ENCODE measurements around the gene BCLAF1. TPM values are rescaled to one million over a fixed set of nuclear protein-coding genes. Genes with fewer than 3 reads are reported as not detected.

BCLAF1 gene
- total and polyA plus RNA-seq, 9 of the 15 experiments (the other 6 are each of a cell fraction or from before 2014, with no cell fraction given), result 65.4 to 286 (median 165) TPM

DNA sequence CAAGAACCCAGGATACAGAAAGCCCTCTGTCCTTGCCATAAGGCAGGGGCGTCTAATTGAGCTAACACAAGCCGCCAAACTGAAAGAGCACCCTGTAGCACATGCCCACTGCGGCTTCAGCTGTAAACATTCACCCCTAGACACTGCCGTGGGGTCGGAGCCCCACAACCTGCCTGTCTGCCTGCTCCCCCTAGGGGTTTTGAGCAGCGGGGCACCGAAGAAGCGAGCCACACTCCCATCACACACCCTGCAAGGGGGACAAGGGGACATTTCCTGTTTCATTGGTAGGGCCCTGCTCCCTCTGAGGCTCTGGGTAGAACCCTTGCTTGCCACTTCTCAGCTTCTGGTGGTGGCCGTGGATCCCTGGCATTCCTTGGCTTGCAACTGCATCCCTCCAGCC is 45.2 kb upstream of the BCLAF1 start (continued):
- TF ChIP-seq, protein P1, sequence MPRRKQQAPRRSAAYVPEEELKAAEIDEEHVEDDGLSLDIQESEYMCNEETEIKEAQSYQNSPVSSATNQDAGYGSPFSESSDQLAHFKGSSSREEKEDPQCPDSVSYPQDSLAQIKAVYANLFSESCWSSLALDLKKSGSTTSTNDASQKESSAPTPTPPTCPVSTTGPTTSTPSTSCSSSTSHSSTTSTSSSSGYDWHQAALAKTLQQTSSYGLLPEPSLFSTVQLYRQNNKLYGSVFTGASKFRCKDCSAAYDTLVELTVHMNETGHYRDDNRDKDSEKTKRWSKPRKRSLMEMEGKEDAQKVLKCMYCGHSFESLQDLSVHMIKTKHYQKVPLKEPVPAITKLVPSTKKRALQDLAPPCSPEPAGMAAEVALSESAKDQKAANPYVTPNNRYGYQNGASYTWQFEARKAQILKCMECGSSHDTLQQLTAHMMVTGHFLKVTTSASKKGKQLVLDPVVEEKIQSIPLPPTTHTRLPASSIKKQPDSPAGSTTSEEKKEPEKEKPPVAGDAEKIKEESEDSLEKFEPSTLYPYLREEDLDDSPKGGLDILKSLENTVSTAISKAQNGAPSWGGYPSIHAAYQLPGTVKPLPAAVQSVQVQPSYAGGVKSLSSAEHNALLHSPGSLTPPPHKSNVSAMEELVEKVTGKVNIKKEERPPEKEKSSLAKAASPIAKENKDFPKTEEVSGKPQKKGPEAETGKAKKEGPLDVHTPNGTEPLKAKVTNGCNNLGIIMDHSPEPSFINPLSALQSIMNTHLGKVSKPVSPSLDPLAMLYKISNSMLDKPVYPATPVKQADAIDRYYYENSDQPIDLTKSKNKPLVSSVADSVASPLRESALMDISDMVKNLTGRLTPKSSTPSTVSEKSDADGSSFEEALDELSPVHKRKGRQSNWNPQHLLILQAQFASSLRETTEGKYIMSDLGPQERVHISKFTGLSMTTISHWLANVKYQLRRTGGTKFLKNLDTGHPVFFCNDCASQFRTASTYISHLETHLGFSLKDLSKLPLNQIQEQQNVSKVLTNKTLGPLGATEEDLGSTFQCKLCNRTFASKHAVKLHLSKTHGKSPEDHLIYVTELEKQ (CRISPR knock-in tag; IDR thresholded peaks at IDR 0.05), result no peak
- TF ChIP-seq SUPT5H (IDR thresholded peaks at IDR 0.05), result no peak

DNA sequence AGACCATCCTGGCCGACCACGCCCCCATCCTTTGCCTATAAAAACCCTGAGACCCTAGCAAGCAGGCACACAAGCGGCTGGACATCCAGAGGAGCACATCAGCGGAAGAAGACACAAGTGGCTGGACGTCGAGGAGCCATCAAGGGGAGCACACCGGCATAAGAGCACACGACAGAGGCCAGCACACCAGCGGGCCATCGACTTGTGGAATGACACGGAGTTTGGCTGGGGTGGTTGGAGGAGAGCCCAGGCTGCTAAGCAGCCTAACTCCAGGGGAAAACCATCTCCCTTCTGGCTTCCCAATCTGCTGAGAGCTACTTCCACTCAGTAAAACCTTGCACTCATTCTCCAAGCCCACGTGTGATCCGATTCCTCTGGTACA is 44.8 kb upstream of the BCLAF1 start:
- Histone ChIP-seq H3K36me3 (ENCODE audit: control insufficient read depth, insufficient read depth, low read length) (no peaks in the 10 kb centered on the region), H3K4me1 (replicated peaks in 1 of 2; ENCODE audit: control insufficient read depth in 2 of 2, insufficient read depth in 2 of 2, low read length in 2 of 2) (peaks cover 11 to 21% of the 10 kb centered on the region in 2 experiments; a peak in 4 of 5 replicates), H3K79me2 (ENCODE audit: control insufficient read depth, insufficient read depth, low read length) (no peaks in the 10 kb centered on the region), H2AFZ (ENCODE audit: low read depth, low read length) (peak overlapping the region; percentile 77), H4K20me1 (replicated peaks; ENCODE audit: control insufficient read depth, insufficient read depth, low read length) (no peaks in the 10 kb centered on the region), H3K4me3 (no peak overlapping the region), H3K27me3 (ENCODE audit: control insufficient read depth in 2 of 2, insufficient read depth in 2 of 2, low read length in 2 of 2) (peaks cover 3 to 23% of the 10 kb centered on the region in 2 experiments; a peak in 4 of 5 replicates), H3K27ac (ENCODE audit: extremely low read depth, low read depth, low read length) (no peak overlapping the region; the same call in 2 of the 3 replicates), H3K9ac (ENCODE audit: insufficient read depth in 1 of 2, low read depth in 2 of 2, low read length in 2 of 2) (peak overlapping the region in 1 of 2 experiments; percentile 78; a peak in 2 of 4 replicates), H3K4me2 (ENCODE audit: insufficient read depth, low read length) (peak overlapping the region; percentile 72), H3K9me3 (replicated peaks; ENCODE audit: control insufficient read depth, insufficient read depth, low read depth, low read length) (no peaks in the 10 kb centered on the region), H3K9me1 (ENCODE audit: control insufficient read depth, insufficient read depth, low read length) (no peaks in the 10 kb centered on the region)
- ATAC-seq (peak; percentile 40), DNase-seq (ENCODE audit: extremely low read depth in 1 of 4, low spot score in 3 of 4) (no peak), FAIRE-seq (no peak)
- intact Hi-C loops (cut with micrococcal nuclease) (no loop called here), in situ Hi-C loops (cut with MboI) (loop anchor here (25.0 kb wide), 1 partner anchor 203 kb away; no protein-coding TSS in a partner anchor)
- 26% methylated on average over 13 of the region's 13 CpGs for WGBS (ENCODE audit: insufficient coverage, low coverage, missing lambda C conversion rate)
- BruUV-seq (replicated peaks), result no TSS peak
- CTCF ChIA-PET (ENCODE audit: low intra/inter-chr PET ratio), result no interaction called here
- POLR2A ChIA-PET, result interaction anchor here (0.7 to 4.0 kb wide), 6 partner anchors 8 to 47 kb away, joined by 3 to 18 read pairs (median 6); partner anchors contain the start of gene BCLAF1
- TF ChIP-seq BACH1 (tag; IDR thresholded peaks at IDR 0.05) (no peak), NFIX (CRISPR knock-in tag; IDR thresholded peaks at IDR 0.05; ENCODE audit: low read depth) (no peak)
- TF ChIP-seq, protein P2, sequence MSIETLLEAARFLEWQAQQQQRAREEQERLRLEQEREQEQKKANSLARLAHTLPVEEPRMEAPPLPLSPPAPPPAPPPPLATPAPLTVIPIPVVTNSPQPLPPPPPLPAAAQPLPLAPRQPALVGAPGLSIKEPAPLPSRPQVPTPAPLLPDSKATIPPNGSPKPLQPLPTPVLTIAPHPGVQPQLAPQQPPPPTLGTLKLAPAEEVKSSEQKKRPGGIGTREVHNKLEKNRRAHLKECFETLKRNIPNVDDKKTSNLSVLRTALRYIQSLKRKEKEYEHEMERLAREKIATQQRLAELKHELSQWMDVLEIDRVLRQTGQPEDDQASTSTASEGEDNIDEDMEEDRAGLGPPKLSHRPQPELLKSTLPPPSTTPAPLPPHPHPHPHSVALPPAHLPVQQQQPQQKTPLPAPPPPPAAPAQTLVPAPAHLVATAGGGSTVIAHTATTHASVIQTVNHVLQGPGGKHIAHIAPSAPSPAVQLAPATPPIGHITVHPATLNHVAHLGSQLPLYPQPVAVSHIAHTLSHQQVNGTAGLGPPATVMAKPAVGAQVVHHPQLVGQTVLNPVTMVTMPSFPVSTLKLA (conservative IDR thresholded peaks at IDR 0.05), result 0 out of 4 replicates have a peak, but pooled peaks of 1 of the 2 experiments have one; percentile 17
